Stimulated activated CD4-positive, alpha-beta T cell treated with anti-CD3 and anti-CD28 coated beads, Interleukin-12 subunit alpha, Interleukin-12 subunit beta, amount 100 ng/mL, for 24 hours (primary cell): ENCODE data around the gene NHS.

Source experiments
- DNase-seq, 2 experiments: peaks; one replicate each; pipeline ENCODE4 v3.0.0-alpha.2; 2020; ENCODE audit warnings: low read depth in 2 of 2

Gene NHS

DNA sequence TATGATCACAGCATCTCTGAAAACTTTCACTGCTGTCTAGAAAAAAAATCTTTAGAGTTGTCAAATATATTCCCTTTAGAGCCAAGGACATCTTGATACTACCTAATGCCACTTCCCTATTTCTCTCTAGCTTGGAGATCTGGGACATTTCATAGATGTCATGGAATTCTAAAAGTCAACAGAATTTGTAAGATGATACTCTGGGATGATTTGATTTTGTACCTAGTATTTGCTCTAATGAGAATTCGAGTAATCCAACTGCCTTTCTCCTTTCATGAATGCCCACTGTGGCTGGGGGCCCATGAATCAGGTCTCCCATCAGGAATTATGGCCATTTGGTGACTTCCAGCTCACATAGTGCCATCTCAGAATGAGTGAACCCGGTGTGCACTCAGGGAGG, 73.2 kb downstream of the NHS start:
- DNase-seq, result no peak

- no peak for DNase-seq
Observed at GRCh38 chrX:17449866-17450265, 74.9 kb downstream of the NHS start.

GRCh38 chrX:17453788-17454187, 78.8 kb downstream of the NHS start:
- DNase-seq, result no peak

GRCh38 chrX:17456526-17456925, 81.5 kb downstream of the NHS start:
- no peak for DNase-seq

DNA sequence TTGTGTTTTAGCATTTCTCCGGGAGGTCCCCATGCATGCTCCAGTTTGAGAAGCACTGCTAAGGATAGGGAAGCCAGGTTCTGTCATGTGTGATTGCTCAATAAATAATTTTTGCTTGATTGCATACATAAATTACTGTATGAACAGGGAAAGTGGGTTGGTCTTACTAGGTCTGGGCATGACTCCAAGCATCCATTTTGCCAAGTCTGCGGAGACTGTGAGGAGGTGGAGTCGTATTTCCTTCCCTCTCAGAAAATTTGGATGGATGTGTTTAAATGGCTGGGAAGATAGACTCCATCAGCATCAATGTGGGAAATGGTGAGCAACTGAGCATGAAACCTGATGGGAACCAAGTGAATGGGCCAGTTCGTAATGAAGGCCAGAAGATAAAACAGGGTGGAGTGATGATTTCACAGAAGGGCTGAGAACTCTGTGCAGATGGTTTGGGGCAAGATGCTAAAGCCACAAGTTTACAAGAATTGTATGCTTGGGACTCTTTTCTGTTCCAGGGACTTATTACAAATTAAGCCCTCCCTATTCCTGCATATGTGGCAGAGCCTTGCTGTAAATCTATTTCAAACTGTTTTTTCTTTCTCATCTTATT, 84.1 kb downstream of the NHS start:
- DNase-seq, result no peak

GRCh38 chrX:17459661-17460060, 84.7 kb downstream of the NHS start:
- DNase-seq, result no peak

DNA sequence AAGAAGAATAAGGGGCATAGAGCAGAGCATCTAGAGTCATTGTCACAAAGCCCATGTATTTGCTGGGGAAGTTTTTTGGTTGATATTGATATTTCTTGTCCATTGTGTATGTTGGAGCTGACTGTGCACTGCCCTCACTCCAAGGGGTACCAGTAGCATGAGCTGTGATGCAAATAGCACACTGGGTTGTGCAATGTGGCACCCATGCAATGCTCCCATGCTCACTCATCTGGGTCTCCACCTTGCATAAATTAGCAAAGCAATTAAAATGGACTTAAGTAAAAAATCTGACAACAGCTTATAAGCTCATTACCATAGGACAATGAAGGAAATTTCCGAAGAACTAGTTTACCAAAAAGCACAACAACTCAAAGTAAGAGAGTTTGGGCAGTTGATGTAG, 87.9 kb downstream of the NHS start:
- DNase-seq, result no peak

DNA sequence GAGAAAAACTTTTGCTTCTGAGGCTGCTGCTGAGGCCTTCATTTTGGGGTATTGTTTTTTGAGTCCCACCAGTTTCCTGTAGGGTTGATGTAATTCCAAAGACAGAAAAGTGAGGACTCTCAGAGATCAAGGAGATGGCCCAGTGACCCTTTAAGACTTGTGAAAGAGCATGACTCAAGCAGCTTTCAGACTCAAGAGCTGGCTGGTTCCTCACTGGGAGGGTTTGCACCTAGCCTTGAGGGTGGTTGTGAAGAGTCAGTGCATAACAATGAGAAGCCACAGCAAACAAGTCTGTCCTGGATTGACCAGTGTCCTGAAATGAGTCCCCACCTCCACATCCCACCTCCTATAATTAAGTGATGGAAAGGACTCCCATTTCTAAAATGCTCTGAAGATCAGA, 89.2 kb downstream of the NHS start:
- DNase-seq, result no peak

DNA sequence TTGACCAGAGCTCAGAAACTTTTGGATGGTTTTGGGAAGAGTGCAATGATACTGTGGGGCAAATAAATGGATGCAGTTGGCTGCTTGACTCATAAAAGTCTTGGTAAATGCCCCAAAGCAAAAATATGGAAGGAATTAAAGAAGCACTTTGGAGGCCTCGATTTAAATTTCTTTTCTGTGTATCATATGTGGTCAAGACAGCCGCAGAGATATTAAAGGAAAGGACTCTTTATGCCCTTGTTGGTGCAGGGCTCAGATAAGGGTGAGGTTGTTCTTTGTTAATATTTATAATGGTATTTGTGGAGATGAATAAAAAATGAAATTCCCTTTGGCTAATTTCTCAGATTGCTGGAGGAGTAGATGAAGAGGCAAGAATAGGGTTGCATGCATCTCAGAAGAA, 90.2 kb downstream of the NHS start:
- no peak for DNase-seq

DNA sequence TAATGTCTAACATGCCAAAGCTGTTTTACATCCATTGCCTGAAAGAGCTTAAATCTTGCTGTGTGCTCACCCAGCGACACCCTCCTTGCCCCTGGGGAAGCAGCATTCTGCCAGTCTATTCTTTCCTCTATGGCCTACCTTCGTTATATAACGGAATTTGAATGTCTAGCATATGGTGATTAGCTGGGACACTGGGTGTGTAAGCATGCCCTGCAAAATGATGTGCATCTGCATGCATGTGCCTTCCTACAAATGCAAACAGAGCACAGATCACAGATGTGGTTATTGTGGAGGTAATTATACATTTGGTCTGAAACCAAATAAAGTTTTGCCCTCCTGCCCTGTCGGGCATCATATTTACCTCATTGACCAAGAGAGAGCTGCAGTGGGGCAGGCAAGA, 90.8 kb downstream of the NHS start:
- DNase-seq, result no peak

DNA sequence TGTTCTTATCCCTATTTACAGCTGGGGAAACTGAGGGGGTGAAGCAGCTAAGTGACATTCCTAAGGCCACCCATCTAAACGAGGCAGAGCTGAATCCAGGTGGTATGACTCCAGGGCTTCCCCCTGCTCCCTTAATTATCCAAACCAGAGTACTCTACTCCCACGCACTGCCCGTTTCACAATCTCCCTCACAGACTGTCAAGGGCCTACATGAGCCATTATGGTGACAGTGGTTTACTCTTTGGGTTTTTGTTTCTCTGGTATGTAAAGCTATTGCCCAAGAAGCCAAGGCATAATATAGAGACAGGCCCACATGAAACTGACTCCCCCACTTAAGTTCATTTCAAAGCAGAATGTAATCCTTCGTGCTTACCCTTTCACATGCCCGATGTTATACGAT, 95.1 kb downstream of the NHS start:
- DNase-seq, result no peak

- no peak for DNase-seq
Observed at GRCh38 chrX:17471121-17471520, 96.1 kb downstream of the NHS start.

- no peak for DNase-seq
Observed at GRCh38 chrX:17471861-17472260, 96.9 kb downstream of the NHS start.

DNA sequence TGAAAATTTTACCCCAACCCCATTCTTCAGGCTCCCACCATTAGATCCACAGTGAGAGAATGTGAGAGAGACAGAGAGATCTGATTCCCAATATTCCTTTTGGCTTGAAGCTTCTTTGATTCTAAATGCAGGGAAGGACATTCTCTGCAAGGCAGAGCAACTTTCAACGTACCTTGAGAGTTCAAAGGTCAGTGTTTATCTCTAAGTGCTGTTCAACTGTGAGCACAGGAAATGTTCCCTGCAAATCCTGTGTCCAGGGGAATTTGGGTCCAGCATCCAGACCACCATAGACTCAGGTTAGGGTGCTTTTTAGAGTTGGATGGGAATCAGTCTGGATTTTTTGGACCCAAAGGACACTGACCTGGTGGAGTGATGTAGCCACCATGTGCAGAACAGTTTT, 97.4 kb downstream of the NHS start:
- no peak for DNase-seq

DNA sequence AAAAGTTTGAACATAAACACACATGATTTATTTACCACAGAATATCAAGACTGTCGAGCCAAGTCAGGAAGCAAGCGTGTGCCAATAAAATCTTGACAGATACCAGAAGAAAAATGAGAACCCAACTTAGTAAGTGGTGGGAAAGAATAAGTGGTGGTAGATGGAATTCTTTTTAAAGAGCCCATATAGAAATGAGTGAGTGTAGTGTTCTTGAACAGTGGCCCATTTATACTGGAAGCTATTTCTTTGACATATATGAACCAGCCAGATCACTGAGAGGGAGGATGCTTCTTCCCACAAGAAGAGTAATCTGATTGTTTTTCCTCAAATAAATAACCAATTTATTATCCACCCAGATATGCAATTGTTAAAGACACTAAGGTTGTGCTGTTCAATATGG, 98.0 kb downstream of the NHS start:
- no peak for DNase-seq

GRCh38 chrX:17474892-17475291, 99.9 kb downstream of the NHS start:
- DNase-seq, result no peak

DNA sequence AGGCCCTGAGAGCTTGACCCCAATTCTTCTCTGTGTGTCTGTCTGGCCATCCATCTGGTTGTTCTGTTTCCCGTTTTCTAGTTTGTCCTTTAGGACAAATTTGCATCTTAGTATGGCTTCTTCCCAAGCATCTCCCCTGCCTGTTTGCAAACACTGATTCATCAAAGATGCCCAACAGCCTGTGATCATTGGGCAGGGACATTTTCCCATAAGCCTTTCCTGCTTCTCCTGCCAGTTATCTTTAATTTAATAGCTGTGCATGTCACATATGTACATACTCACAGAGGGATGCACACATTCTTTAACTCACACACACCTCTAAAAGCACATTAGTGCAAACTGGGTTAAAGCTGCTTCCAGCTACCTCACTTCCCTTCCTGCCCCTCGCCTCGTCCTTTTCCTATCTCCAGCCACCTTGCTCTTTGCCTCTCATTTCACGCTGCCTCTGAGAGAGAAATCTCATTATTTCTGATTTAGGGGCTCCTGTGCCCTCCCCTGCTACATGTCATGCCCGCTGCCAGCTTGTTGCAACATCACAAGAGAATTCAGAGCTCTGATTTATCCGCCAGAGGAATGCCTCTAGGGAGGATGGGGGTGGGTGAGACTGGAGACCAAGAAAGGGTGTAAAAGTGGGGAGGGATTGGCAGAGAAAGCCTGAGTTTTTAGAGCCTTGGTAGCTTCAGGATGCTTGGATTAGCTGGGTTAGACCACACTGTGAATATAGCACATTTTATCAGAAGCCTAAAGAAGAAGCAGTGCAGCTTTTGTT, 100.6 kb downstream of the NHS start:
- no peak for DNase-seq

DNA sequence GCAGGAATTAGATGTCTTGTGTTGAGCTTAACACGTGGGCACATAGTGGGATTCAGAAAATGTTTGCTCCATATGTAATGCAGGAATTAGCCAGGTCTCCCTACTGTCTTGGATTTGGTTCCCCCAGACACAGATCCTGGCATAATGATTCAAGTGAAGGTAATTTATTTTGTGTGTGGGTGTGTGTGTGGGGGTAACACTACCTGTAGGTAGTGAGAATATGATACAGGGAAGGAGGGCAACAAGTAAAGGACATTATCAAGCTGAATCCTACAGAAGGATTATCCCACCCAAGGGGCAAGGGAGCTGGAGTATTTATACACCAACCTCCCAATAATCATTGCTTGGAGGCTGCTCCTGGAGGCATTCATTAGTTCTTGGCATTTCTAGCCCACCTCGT, 101.4 kb downstream of the NHS start:
- no peak for DNase-seq

GRCh38 chrX:17481086-17481485, 106.1 kb downstream of the NHS start:
- no peak for DNase-seq

DNA sequence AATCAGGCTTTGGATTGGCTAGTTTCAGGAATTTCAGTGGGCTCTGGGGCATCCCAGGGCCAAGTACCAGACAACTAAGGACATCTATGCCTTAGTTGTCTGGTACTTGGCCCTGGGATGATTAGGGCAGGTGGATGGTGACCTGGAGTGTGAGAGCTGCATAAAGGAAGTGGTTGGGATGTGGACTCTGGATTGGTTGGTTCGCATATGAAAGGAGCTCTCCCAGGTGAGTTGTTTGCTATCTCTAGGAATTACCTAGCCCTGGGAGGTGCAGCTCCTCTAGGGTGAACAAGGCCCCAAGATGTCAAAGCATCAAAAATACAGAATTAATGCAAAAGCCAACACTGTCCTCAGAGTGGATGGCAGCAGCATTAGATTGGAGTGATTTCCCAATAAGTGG, 109.6 kb downstream of the NHS start:
- no peak for DNase-seq

GRCh38 chrX:17485391-17485790, 110.4 kb downstream of the NHS start:
- DNase-seq, result no peak

GRCh38 chrX:17488036-17488435, 113.0 kb downstream of the NHS start:
- no peak for DNase-seq

- no peak for DNase-seq
Observed at GRCh38 chrX:17494216-17494615, 119.2 kb downstream of the NHS start.

DNA sequence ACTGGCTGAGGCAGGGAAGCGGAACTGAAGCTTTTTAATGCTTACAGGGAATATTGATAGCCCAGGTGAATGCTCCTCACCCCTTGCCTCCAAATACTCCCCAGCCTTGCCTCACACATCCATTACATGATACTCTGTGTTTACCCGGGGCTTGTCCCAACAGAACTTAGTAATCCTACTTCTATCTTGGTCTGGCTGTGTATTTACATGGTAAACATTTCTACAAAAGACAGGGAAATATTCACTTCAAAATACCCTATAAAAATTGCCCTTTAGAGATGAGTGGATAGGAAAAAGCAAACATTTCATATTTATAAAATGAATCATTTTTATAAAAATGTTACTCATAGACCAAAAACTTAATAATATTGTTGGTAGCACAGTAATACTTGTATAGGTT, 120.1 kb downstream of the NHS start:
- no peak for DNase-seq
